Astrocyte (in vitro differentiated cells and primary cell): ENCODE data around the gene CSRNP3. TPM values are rescaled to one million over a fixed set of nuclear protein-coding genes. Genes with fewer than 3 reads are reported as not detected.

Experiments
- DNase-seq: peaks from one replicate; pipeline ENCODE4 v3.0.0-alpha.2; 2010; ENCODE audit warnings: low read depth
- FAIRE-seq: peaks from 2 replicates; lab custom pipeline; 2011; peaks lifted over from hg19 to GRCh38; lab: Jason Lieb, UNC
- H2AFZ ChIP-seq: 2 replicates; pipeline ENCODE4 v1.6.0; 2012; ENCODE audit warnings: low read depth, low read length, inconsistent platforms
- H3K27ac ChIP-seq: 2 replicates; pipeline ENCODE4 v1.5.1; 2011; ENCODE audit warnings: low read depth, low read length, inconsistent platforms
- H3K27me3 ChIP-seq: 2 replicates; pipeline ENCODE4 v1.6.0; 2011; ENCODE audit warnings: low read length, inconsistent platforms; ENCODE audit not compliant: insufficient read depth
- H3K36me3 ChIP-seq: 2 replicates; pipeline ENCODE4 v1.5.1; 2011; ENCODE audit warnings: low read length, inconsistent platforms; ENCODE audit not compliant: insufficient read depth
- H3K4me1 ChIP-seq: 2 replicates; pipeline ENCODE4 v1.5.1; 2011; ENCODE audit warnings: low read length, inconsistent platforms; ENCODE audit not compliant: insufficient read depth
- H3K4me2 ChIP-seq: 2 replicates; pipeline ENCODE4 v1.6.0; 2012; ENCODE audit warnings: low read length, inconsistent platforms
- H3K4me3 ChIP-seq: 2 replicates; pipeline ENCODE4 v1.5.1; 2011; ENCODE audit warnings: low read depth, mild to moderate bottlenecking, low read length, inconsistent platforms; ENCODE audit not compliant: insufficient read depth
- H3K79me2 ChIP-seq: 2 replicates; pipeline ENCODE4 v1.6.0; 2012; ENCODE audit warnings: mild to moderate bottlenecking, low read length, inconsistent platforms; ENCODE audit not compliant: insufficient read depth
- H3K9ac ChIP-seq: 2 replicates; pipeline ENCODE4 v1.6.0; 2012; ENCODE audit warnings: mild to moderate bottlenecking, low read length, inconsistent platforms
- H3K9me3 ChIP-seq: 2 replicates; pipeline ENCODE4 v1.5.1; 2012; ENCODE audit warnings: low read depth, mild to moderate bottlenecking, low read length, inconsistent platforms; ENCODE audit not compliant: insufficient read depth
- H4K20me1 ChIP-seq: 2 replicates; pipeline ENCODE4 v1.6.0; 2012; ENCODE audit warnings: low read length, inconsistent platforms; ENCODE audit not compliant: insufficient read depth
- H3K27ac Mint-ChIP-seq: one replicate; pipeline ENCODE4 v1.8.0; 2021; ENCODE audit warnings: mild to moderate bottlenecking, mixed read lengths; ENCODE audit not compliant: unreplicated experiment
- H3K27me3 Mint-ChIP-seq: one replicate; pipeline ENCODE4 v1.8.0; 2021; ENCODE audit warnings: low read depth, mixed read lengths; ENCODE audit not compliant: unreplicated experiment
- H3K36me3 Mint-ChIP-seq: one replicate; pipeline ENCODE4 v1.8.0; 2021; ENCODE audit warnings: low read depth, mixed read lengths; ENCODE audit not compliant: unreplicated experiment
- H3K4me1 Mint-ChIP-seq: one replicate; pipeline ENCODE4 v1.8.0; 2021; ENCODE audit warnings: low read depth, mixed read lengths; ENCODE audit not compliant: unreplicated experiment
- H3K4me3 Mint-ChIP-seq: one replicate; pipeline ENCODE4 v1.8.0; 2021; ENCODE audit warnings: mild to moderate bottlenecking, moderate library complexity, mixed read lengths; ENCODE audit not compliant: unreplicated experiment
- H3K9me3 Mint-ChIP-seq: one replicate; pipeline ENCODE4 v1.8.0; 2021; ENCODE audit warnings: mild to moderate bottlenecking, mixed read lengths; ENCODE audit not compliant: unreplicated experiment
- EZH2 ChIP-seq: IDR thresholded peaks from 2 replicates; pipeline ENCODE4 v1.6.1; 2012; ENCODE audit warnings: mild to moderate bottlenecking, low read length, inconsistent platforms; ENCODE audit not compliant: insufficient read depth
- total RNA-seq: library from RNA; stranded (reverse); gene quantifications from 2 replicates; pipeline ENCODE4 v1.2.1, GENCODE V29; 2021
- TF ChIP-seq, protein P1 (sequence below): IDR thresholded peaks from 2 replicates; pipeline ENCODE4 v1.5.1; 2011; ENCODE audit warnings: low read depth, mild to moderate bottlenecking, inconsistent platforms, low read length, moderate library complexity; ENCODE audit not compliant: insufficient read depth

The CSRNP3 gene
- total RNA-seq, 1 donor from 2014 or later, result 5.9 TPM

DNA sequence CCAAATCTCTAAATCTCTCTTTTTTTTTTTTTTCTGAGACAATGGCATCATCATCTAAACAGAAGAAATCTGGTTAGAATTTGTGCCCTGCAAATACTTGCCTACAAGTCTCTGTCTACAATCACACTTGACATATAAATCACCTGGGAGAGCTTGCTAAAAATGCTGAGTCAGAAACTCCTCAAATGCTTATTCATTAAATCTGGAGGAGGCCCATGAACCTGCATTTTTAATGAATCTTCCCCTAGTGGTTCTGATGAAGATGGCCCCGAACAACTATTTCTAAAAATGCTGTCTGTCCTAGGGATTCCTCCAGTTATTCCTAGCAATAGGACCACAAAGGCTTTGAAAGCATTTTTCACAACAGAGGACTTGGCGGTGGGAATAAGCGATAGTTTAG is 1.6 kb upstream of the CSRNP3 start:
- Histone ChIP-seq H3K4me2 (no peak overlapping the region), H3K9ac (no peak overlapping the region), H3K9me3 (no peaks in the 10 kb centered on the region), H3K79me2 (no peaks in the 10 kb centered on the region), H2AFZ (no peak overlapping the region), H3K4me1 (no peaks in the 10 kb centered on the region), H3K27ac (no peak overlapping the region), H4K20me1 (no peaks in the 10 kb centered on the region), H3K4me3 (no peak overlapping the region), H3K36me3 (no peaks in the 10 kb centered on the region), H3K27me3 (no peaks in the 10 kb centered on the region)
- Mint-ChIP-seq H3K4me1 (peaks cover 10% of the 10 kb centered on the region), H3K27me3 (no peaks in the 10 kb centered on the region), H3K36me3 (no peaks in the 10 kb centered on the region), H3K9me3 (no peaks in the 10 kb centered on the region), H3K27ac (no peak overlapping the region), H3K4me3 (no peak overlapping the region)
- no peak for TF ChIP-seq EZH2
- TF ChIP-seq, protein P1, sequence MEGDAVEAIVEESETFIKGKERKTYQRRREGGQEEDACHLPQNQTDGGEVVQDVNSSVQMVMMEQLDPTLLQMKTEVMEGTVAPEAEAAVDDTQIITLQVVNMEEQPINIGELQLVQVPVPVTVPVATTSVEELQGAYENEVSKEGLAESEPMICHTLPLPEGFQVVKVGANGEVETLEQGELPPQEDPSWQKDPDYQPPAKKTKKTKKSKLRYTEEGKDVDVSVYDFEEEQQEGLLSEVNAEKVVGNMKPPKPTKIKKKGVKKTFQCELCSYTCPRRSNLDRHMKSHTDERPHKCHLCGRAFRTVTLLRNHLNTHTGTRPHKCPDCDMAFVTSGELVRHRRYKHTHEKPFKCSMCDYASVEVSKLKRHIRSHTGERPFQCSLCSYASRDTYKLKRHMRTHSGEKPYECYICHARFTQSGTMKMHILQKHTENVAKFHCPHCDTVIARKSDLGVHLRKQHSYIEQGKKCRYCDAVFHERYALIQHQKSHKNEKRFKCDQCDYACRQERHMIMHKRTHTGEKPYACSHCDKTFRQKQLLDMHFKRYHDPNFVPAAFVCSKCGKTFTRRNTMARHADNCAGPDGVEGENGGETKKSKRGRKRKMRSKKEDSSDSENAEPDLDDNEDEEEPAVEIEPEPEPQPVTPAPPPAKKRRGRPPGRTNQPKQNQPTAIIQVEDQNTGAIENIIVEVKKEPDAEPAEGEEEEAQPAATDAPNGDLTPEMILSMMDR, result no peak
- no peak for FAIRE-seq
- DNase-seq, result no peak

DNA sequence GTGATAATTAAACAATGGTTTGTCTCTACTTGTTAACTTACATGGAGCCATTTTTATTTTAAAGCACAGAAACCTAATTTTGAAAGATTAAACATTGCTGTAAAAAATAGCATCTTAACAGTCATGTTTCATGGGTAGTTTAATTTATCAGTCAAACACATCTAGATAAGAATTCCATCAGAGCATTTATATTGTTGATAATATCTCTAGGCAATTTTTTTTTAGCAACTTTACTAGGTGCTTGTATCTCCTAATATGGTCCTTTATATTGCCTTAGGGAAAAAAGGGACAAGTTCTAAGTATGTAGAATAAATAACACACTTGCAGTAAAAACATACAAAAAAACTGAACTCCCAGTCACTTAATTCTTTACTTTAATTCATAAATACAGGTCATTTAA is 863 bp downstream of the CSRNP3 start:
- DNase-seq (no peak), FAIRE-seq (no peak)
- H3K4me1 Mint-ChIP-seq, result peaks cover 10% of the 10 kb centered on the region
- H3K79me2 ChIP-seq, result no peaks in the 10 kb centered on the region
- no peaks in the 10 kb centered on the region for H3K27me3 ChIP-seq
- H3K27me3 Mint-ChIP-seq, result no peaks in the 10 kb centered on the region
- H3K27ac ChIP-seq, result no peak overlapping the region
- H3K27ac Mint-ChIP-seq, result no peak overlapping the region
- no peaks in the 10 kb centered on the region for H4K20me1 ChIP-seq
- no peaks in the 10 kb centered on the region for H3K9me3 ChIP-seq
- peak overlapping the region; percentile 77 for H3K4me3 ChIP-seq
- peak overlapping the region; percentile 85 for H3K4me2 ChIP-seq
- H3K4me1 ChIP-seq, result no peaks in the 10 kb centered on the region
- no peaks in the 10 kb centered on the region for H3K36me3 Mint-ChIP-seq
- no peaks in the 10 kb centered on the region for H3K36me3 ChIP-seq
- no peak for TF ChIP-seq EZH2
- TF ChIP-seq, protein P1, result no peak
- peak overlapping the region; percentile 70 for H3K9ac ChIP-seq
- peak overlapping the region; percentile 66 for H2AFZ ChIP-seq
- H3K9me3 Mint-ChIP-seq, result no peaks in the 10 kb centered on the region
- H3K4me3 Mint-ChIP-seq, result peak overlapping the region; percentile 93

DNA sequence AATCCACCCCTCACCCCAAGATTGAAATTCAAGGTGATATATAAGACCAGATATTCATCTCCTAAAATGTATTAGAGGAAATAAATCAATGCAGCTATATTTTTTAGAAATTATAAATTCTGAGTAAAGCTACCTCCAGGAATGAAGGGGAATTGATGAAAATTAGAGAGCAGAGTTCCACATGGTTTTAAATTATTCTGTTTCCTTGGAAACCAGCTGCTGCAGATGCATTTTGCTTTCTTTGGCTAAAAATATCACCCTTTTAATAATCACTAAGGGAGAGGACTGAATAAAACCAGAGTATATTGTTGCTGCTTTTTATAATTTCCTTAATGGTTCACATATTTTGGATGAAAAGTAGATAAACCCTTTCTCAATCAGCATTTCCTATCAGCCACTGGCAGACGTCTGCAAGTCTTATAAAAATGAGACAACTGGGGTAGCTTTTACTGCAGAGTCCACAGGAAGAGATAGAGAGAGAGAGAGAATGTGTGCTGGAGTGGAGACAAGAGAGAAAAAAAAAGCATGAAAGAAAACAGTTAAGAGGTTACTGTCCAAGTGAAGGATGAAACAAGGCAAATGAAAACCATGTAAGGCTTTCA is 2.0 kb downstream of the CSRNP3 start:
- H3K4me1 Mint-ChIP-seq, result peaks cover 10% of the 10 kb centered on the region
- DNase-seq, result peak; percentile 51
- peak overlapping the region; percentile 21 for H3K4me2 ChIP-seq
- no peaks in the 10 kb centered on the region for H3K4me1 ChIP-seq
- FAIRE-seq, result no peak
- H3K9ac ChIP-seq, result no peak overlapping the region
- H2AFZ ChIP-seq, result no peak overlapping the region
- peak overlapping the region; percentile 21 for H3K4me3 Mint-ChIP-seq
- H3K4me3 ChIP-seq, result no peak overlapping the region
- H3K27me3 Mint-ChIP-seq, result no peaks in the 10 kb centered on the region
- no peaks in the 10 kb centered on the region for H3K36me3 Mint-ChIP-seq
- H3K27ac ChIP-seq, result no peak overlapping the region
- H4K20me1 ChIP-seq, result no peaks in the 10 kb centered on the region
- TF ChIP-seq, protein P1, result no peak
- TF ChIP-seq EZH2, result no peak
- H3K36me3 ChIP-seq, result no peaks in the 10 kb centered on the region
- H3K79me2 ChIP-seq, result no peaks in the 10 kb centered on the region
- no peaks in the 10 kb centered on the region for H3K9me3 Mint-ChIP-seq
- H3K9me3 ChIP-seq, result no peaks in the 10 kb centered on the region
- H3K27me3 ChIP-seq, result no peaks in the 10 kb centered on the region
- no peak overlapping the region for H3K27ac Mint-ChIP-seq
